Activated naive CD8-positive, alpha-beta T cell (primary cell): ENCODE data around the gene RHBG.

ENCODE experiments used
- H3K27ac Mint-ChIP-seq: one replicate; pipeline ENCODE4 v1.8.0; 2021; ENCODE audit warnings: mixed read lengths
- H3K27me3 Mint-ChIP-seq: one replicate; pipeline ENCODE4 v1.8.0; 2021; ENCODE audit warnings: mixed read lengths
- H3K36me3 Mint-ChIP-seq: one replicate; pipeline ENCODE4 v1.8.0; 2021; ENCODE audit warnings: mixed read lengths
- H3K4me1 Mint-ChIP-seq: one replicate; pipeline ENCODE4 v1.8.0; 2021; ENCODE audit warnings: low read depth, mixed read lengths
- H3K4me3 Mint-ChIP-seq: one replicate; pipeline ENCODE4 v1.8.0; 2021; ENCODE audit warnings: mild to moderate bottlenecking, mixed read lengths
- H3K9me3 Mint-ChIP-seq: one replicate; pipeline ENCODE4 v1.8.0; 2021; ENCODE audit warnings: low read depth, mixed read lengths

The RHBG gene

GRCh38 chr1:156431366-156431765 is 62.4 kb downstream of the RHBG start:
- Mint-ChIP-seq H3K4me1 (peaks cover 16% of the 10 kb centered on the region), H3K9me3 (no peaks in the 10 kb centered on the region), H3K4me3 (no peak overlapping the region), H3K27ac (no peak overlapping the region), H3K27me3 (peaks cover 60% of the 10 kb centered on the region), H3K36me3 (no peaks in the 10 kb centered on the region)

- peaks cover 19% of the 10 kb centered on the region for H3K4me1 Mint-ChIP-seq
- H3K27ac Mint-ChIP-seq, result no peak overlapping the region
- no peak overlapping the region for H3K4me3 Mint-ChIP-seq
- H3K9me3 Mint-ChIP-seq, result no peaks in the 10 kb centered on the region
- peaks cover 55% of the 10 kb centered on the region for H3K27me3 Mint-ChIP-seq
- no peaks in the 10 kb centered on the region for H3K36me3 Mint-ChIP-seq
Measured at GRCh38 chr1:156431769-156432668, 63.0 kb downstream of the RHBG start.

- Mint-ChIP-seq H3K4me3 (no peak overlapping the region), H3K27ac (no peak overlapping the region), H3K27me3 (peaks cover 54% of the 10 kb centered on the region), H3K9me3 (no peaks in the 10 kb centered on the region), H3K36me3 (no peaks in the 10 kb centered on the region), H3K4me1 (peaks cover 25% of the 10 kb centered on the region)
Measured at GRCh38 chr1:156432669-156433018, 63.6 kb downstream of the RHBG start.

- Mint-ChIP-seq H3K27me3 (peaks cover 55% of the 10 kb centered on the region), H3K36me3 (no peaks in the 10 kb centered on the region), H3K9me3 (no peaks in the 10 kb centered on the region), H3K4me3 (no peak overlapping the region), H3K4me1 (peaks cover 28% of the 10 kb centered on the region), H3K27ac (no peak overlapping the region)
Measured at GRCh38 chr1:156433032-156433431, 64.0 kb downstream of the RHBG start.

GRCh38 chr1:156433602-156434001 is 64.6 kb downstream of the RHBG start:
- Mint-ChIP-seq H3K4me1 (peaks cover 33% of the 10 kb centered on the region), H3K27ac (no peak overlapping the region), H3K9me3 (no peaks in the 10 kb centered on the region), H3K36me3 (no peaks in the 10 kb centered on the region), H3K4me3 (no peak overlapping the region), H3K27me3 (peaks cover 56% of the 10 kb centered on the region)
